Measurements from ENCODE around the gene HIRIP3.
"Not testable (repeated sequence)": the region's sequence is repeated elsewhere in the genome, so short reads cannot be mapped to it uniquely, and the experiment has no call there.

HIRIP3 gene

GRCh38 chr16:29982560-29983419 lies 12.6 kb downstream of the HIRIP3 start:
- FAIRE-seq, result no peak

DNA sequence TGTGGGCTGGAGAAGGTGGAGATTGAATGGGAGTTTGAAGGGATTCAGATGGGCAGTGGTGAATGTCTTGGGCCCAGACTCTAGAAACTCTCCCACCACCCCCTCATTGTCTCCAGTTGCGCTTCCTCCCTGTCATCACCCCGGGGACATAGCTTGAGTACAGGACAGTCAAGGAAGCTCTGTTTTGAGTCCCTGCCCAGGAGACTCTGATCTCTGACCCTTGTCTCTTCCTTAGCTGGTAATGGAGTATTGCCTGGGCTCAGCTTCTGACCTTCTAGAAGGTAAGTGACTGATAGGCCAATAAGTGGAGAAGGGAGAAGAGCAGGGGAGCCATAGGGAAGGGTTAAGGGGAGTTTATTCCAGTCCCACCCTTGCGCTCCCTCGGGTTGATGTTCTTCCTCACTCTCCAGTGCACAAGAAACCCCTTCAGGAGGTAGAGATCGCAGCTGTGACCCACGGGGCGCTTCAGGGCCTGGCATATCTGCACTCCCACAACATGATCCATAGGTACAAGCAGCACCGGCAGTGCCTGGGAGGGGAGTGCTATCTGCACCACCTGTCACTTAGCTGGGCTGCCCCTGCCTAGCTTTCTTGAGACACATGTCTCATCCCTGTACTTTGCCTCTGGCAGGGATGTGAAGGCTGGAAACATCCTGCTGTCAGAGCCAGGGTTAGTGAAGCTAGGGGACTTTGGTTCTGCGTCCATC lies 16.7 kb downstream of the HIRIP3 start:
- FAIRE-seq, result no peak

- no peak for FAIRE-seq
Observed at GRCh38 chr16:29978081-29978480, 17.3 kb downstream of the HIRIP3 start.

- no peak for FAIRE-seq
Observed at GRCh38 chr16:29977063-29977825, 18.2 kb downstream of the HIRIP3 start.

- no peak for FAIRE-seq
Observed at GRCh38 chr16:29975811-29976511, 19.5 kb downstream of the HIRIP3 start.

GRCh38 chr16:29975134-29975538 lies 20.3 kb downstream of the HIRIP3 start:
- no peak for FAIRE-seq

DNA sequence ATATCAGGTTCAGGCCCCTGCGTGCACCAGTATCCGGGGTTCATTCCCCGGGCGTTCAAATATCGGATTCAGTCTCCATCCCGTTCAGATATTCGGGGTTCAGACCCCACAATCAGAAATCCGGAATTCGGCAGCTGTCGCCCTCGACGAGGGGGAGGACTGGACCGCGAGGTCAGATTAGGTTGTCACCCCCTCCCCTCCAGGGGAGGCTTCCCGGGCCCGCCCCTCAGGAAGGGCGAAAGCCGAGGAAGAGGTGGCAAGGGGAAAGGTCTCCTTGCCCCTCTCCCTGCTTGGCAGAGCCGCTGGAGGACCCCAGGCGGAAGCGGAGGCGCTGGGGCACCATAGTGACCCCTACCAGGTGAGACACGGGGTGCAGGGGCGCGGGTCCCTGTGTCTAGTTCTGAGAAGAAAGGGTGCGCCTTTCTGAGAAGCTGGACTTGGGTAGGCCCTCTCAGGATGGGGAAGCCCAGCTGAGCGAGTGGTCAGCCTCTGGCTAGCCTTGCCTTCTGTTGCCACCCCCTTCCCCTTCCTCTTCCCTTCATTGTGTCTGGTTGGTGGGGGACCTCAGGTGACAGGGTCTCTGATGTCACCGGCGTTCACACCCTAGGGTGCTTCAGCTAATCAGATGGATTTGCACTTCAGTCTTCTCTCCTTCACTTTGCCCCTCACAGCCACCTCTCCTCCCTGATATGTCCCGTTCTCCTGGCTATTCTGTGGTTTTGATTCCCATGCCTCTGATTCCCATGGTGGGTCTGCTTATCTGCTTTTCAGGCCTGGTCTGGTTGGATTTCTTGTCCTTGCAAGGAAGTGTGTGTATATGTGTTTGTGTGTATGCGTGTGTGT lies 20.9 kb downstream of the HIRIP3 start:
- FAIRE-seq, result no peak

DNA sequence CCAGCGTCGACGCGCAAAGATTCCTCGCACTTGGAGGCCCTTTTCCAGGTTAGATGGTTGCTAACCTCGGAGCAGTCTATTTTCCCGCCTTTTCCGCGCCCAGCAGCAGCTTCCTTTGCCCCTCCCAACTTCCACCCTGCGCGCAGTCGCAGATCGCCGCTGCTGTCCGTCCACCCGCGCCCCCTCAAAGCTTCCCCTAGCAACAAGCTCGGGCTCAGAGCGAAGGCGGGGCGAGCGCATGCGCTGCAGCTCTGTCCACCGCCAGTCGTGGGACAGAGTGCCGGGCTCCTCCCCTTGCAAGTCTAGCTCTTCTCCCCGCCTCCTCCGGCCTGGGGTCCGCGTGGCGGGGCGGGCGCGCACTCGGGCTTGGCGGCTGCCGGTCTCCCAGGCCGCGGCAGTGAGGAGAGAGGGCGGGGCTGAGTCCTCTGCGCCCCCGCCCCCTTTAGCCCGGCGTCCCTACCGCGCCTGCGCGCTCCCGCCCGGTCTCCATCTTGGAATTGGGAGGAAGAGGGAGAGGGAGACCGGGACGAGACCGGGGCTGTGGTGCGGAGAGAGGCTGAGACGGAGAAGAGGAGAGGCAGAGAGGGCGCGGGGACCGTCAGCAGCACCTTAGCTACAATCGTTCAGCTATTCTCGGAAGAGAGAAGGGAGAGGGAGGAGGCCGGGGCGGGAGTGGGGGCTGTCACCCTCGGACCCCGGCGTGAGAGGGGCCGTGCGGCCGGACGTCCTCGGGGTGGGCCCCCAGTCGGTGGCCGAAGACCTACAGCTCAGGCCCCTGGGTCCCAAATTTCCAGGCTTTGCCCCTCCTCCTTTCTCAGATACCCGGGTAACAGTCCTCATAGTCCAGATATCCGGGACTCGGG lies 21.8 kb downstream of the HIRIP3 start, which contains the start of gene TAOK2:
Gene TAOK2 (plus strand): TSS at position 485 of the 863 bp plus-strand sequence. CDS start 3,905 bp downstream, outside the sequence.
- FAIRE-seq, result peak; percentile 52

DNA sequence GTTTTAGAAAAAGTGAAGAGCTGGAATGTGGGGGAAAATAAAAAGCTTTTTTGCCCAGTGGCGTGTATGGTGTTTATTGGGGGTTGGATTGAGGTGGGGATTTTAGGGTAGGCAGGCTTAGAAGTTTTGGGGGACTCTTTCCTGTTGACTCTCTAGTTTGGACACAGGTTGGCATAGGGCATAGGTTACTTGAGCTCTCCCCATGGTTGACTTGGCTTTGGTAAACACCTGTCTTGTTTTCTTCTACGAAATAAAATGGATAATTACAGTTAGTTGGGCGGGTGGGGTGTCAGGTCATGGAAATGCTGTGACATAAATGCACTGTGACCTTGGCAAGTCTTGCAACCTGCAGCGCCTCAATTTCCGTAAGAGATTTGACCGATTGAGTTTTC lies 22.4 kb downstream of the HIRIP3 start:
- FAIRE-seq, result no peak

DNA sequence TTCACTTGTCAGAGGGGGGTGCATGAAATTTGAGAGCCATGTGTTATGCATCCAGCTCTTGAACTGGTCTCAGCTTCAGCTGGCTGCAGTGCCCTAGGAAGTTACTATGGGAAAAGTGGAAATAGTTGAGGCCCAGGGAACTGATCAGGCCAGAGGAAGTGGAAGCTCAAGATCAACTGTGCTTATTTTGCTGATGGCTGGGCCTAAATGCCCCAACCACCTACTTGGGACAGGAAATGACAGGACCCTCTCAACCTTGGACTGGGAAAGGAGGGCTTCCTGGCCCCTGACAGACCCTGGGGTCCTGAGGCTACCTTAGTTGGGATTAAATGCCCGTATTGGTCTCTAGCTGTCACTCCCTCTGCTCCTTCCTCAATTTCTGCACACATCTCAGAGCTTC lies 22.9 kb downstream of the HIRIP3 start:
- no peak for FAIRE-seq

GRCh38 chr16:29971304-29971703 lies 24.1 kb downstream of the HIRIP3 start:
- FAIRE-seq, result no peak

- FAIRE-seq, result no peak
Observed at GRCh38 chr16:29968205-29968604, 27.2 kb downstream of the HIRIP3 start.

DNA sequence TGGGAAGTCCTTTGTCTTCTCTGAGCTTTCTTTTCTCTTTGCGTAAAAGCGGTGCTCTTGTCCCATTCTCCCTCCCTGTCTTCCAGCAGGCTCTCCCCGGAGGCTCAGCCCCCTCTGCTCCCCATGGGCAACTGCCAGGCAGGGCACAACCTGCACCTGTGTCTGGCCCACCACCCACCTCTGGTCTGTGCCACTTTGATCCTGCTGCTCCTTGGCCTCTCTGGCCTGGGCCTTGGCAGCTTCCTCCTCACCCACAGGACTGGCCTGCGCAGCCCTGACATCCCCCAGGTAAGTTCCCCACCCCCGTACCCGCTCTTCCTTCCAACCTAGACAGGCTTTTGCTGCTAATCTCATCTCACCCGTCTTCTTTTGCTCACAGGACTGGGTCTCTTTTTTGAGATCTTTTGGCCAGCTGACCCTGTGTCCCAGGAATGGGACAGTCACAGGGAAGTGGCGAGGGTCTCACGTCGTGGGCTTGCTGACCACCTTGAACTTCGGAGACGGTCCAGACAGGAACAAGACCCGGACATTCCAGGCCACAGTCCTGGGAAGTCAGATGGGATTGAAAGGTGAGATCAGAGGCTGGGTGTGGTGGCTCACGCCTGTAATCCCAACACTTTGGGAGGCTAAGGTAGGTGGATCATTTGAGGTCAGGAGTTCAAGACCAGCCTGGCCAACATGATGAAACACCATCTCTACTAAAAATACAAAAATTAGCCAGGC lies 32.2 kb downstream of the HIRIP3 start:
- no peak for FAIRE-seq

- no peak for FAIRE-seq
Observed at GRCh38 chr16:29962344-29962994, 32.9 kb downstream of the HIRIP3 start.

- FAIRE-seq, result no peak
Observed at GRCh38 chr16:29961479-29962343, 33.7 kb downstream of the HIRIP3 start, which contains the start of gene TMEM219. Gene TMEM219 (plus strand): TSS chr16:29962079. CDS start chr16:29963144, 1,065 bp downstream.

DNA sequence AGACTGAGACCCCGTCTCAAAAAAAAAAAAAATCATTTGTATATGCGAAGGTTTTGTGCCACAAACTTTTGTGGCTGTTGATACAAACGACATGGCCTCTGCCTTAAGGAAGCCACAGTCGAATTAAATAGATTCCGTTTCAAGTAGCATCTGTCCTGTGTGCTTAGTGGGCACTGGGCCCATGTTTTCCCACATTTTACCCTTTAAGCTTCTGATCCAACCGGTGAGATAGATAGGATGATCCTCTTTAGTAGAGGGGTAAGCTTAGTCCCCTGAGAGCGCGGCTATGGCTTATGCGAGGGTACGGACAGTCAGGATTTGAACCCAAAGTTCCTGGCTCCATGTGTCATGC lies 34.3 kb downstream of the HIRIP3 start:
- FAIRE-seq, result no peak

- FAIRE-seq, result not testable (repeated sequence)
Observed at GRCh38 chr16:29959821-29960220, 35.6 kb downstream of the HIRIP3 start.

DNA sequence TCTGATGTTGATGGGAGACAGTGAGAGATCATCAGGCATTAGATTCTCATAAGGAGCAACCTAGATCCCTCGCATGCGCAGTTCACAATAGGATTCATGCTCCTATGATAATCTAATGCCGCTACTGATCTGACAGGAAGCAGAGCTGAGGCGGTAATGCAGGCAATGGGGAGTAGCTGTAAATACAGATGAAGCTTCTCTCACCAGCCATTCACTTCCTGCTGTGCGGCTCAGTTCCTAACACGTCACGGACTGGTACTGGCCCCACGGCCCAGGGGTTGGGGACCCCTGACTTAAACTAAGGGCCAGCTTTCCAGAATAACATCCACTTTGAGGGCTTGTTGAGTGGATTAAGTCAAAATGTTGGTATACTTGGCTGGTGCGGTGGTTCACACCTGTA lies 36.1 kb downstream of the HIRIP3 start:
- FAIRE-seq, result no peak
